SHP77 (cell line): ENCODE data around the gene KRT80.
A peak's percentile ranks its signal among the peaks of the same experiment; 100 is the strongest.
"Not testable (repeated sequence)": the region's sequence is repeated elsewhere in the genome, so short reads cannot be mapped to it uniquely, and the experiment has no call there.

Experiments
- DNase-seq, 2 experiments: peaks; one replicate each; lab custom pipeline; 2025; lab: John Stamatoyannopoulos, UW

KRT80 gene

DNA sequence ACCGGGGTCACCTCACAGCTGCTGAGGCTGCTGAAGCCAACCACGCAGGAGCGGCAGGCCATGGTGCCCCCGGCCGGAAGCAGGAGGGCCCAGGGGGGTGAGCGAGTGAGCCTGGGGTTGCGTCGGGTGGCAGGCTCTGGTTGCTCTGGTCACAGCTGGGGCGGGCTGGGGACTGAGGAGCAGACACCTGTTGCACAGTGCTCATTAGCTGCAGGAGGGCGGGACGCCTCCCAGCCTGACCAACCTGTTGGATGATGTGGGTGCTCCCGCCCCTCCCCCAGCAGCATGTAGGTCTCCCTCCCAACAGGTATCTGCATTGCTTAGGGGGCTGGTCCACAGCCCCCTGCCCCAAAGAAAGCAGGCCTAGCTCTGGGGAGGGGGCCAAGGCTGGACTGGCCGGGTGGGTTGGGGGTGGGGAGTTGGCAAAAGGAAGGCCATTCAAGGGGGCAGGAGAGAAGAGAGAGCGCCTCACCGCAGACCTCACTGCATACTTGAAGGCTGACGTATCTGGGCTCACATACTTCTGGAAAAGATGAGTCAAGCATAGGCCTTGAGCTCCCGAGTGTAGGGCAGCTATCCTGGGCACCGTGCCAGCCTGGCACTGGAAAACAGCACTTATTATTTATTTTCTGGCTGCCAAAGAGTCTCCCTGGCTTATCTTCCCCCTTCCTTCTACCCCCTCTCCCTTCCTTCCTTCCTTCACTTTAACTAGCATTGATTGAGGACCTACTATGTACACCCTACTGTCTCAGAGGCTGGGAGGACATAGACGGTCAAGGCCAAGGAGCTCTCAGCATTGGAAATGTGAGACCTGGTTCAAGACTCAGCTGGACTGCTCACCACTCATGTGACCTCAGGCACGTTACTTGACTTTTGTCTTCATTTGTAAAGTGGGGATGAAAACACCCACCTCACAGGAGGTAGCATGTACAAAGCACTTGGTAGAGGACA lies at the start of gene KRT80:
Gene KRT80, minus strand, starts transcription at position 174 of the 951 bp plus-strand sequence. Its CDS starts 112 bp downstream, at position 62.
- peak; percentile 53 to 72 for DNase-seq

DNA sequence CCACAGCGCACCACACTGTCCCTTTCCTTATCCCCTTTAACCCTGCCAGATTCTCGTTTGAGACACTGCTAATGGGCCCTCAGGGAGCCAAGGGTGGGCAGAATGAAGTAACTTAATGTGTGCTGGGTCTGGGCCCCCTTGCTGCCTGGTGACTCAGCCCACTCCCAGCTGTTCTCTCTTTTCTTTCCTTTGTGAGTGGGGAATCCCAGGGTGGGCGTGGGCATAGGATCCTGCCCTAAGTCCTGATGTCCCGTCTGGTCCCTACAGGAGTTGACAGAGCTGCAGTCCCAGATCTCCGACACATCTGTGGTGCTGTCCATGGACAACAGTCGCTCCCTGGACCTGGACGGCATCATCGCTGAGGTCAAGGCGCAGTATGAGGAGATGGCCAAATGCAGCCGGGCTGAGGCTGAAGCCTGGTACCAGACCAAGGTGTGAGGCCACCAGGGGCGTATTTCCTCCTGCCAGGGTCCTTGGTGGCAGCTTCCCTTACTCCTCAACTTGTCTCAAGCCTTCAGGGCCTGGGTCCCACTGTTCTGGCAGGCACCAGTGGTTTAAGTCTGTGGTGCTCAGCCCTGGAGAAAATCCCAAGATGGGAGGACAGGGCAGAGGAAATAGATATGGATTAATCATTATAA lies 49.5 kb upstream of the KRT80 start:
- no peak for DNase-seq

DNA sequence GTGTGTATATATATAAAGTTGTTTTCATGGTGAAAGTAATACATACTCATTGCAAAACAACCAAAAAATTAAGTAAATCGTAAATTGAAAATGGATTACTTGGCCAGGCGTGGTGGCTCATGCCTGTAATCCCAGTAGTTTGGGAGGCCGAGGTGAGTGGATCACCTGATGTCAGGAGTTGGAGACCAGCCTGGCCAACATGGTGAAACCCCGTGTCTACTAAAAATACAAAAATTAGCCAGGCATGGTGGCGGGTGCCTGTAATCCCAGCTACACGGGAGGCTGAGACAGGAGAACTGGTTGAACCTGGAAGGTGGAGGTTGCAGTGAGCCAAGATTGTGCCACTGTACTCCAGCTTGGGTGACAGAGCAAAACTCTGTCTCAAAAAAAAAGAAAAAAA lies 48.4 kb upstream of the KRT80 start:
- DNase-seq: not testable (repeated sequence)

DNA sequence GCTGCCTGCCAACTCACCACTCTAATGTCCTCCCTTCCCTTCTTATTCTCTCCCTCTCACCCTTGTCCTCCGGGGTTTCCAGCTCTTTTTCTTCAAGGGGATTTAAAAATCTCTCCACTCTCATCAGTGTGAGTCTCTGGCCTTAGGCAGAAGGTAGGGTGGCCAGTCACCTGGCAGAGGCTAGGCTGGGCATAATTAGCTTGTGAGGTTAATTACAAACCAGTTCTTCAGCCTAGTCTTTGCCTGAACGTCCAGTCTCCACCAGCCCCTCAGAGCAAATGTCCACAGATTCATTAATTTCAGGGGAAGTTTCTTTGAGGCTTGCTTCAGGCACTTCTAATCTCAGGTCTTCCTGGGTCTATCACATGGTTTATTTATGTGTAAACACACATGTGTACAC lies 48.0 kb upstream of the KRT80 start:
- DNase-seq: no peak

DNA sequence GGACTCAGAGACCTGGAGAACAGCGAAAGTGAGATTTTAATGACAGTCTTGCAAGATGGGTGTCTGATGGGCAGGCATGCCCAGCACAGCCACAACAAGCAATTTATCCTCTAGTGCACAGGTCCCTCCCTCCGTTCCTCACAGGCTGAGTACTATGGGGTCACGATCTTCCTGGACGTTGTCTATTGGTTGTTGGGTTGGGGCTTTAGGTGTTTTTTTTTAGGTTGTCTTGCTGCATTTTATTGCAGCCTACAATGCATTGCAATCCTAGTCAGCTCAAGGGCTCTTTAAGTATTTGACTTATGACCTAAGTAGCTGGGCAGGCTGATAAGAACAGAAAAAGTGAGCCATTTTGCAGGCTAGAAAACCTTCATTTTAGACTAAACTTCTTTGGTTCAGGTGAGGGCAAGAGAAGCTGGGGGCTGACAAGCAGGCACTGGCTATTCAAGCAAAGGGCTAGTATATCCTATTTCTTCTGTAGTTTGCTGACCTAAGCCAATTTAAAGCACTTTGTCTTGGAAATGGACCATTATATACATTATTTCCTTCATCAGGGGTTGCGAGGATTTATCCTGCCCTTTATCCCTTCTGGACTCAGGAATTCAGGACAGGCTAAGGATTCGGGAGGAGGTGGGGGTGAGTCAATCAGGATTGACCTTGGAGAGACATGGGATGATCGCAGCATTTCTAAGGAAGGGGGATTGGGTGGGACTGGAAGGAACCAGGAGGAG lies 47.3 kb upstream of the KRT80 start:
- no peak for DNase-seq

DNA sequence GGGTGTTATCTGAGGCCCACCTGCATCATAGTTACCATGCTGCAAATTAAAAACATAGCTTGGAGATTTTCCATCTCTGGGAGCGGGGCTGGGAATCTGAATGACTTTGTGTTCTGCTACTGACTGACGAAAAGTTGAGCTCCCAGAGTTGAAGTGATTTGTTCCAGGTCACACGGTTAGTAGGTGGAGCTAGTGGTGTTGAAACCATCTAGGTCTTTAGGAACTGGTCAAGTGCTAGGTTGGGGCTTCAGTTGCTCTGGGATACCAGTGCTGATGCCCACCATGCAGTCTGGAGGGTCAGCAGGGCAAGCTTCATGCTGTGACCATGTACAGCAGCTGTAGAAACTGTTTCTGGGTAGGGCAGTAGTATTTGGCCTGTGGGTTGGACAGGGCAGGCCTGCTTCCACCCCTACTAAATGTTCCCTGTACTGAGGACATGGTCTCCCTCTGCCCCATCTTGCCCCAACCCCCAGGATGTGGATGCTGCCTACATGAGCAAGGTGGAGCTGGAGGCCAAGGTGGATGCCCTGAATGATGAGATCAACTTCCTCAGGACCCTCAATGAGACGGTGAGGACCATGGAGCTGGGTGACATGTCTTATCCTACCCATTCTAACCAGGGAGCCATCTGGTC lies 46.5 kb upstream of the KRT80 start:
- no peak for DNase-seq

DNA sequence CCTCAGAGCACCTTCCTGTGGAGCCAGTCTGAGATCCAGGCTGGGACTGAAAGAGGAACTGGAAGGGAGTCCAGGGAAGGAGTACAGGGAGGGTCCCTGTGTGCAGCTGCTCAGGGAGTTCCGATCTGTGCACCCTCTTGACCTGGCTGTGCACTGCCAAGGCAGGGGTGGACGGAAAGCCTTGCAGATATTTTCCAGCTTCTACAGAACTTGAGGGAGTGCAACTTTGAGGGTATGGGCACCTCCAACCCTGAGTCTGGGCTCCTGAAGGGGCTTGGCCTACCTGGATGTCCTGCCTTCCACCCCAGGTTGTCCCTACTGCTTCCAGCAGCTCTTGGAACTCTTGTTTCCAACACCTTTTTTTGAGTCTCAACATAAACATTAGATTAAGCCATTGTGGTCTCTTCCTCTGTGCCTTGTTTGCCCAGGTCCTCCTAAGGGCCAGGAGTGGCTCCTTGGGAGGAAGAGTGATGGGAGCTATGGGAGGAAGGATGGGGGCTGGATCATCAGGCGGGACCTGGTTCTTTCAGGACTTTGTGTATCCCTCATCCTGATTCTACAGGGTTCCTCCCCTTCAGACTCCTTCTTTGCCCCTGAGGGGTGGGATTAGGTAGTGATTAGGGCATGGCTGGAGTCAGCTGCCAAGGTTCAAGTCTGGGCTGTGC lies 44.7 kb upstream of the KRT80 start:
- no peak for DNase-seq

DNA sequence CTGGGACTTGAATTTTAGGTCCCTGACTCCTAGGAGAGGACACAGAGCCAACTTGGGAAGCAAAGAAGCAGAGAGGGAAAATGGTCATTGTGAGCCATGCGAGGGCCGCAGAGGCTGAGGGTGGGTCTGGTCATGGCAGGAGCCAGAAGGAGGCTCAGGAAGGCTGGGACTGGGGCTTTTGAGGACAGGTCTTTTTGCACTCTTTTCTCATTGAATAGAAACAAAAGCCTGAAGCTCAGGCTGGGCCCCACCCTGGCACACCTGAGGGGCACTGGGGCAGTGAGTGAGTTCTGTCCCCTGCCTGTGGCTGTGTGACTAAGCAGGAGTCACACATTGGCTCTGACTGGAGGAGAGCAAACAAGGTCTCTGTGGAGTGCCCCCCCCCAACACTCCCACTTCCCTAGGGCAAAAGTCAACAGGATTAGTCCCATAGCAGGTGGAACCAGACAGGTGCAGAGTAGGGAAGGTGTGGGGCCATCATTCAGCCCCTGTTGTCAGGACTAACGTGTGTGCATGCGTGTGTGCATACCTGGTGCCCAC lies 44.1 kb upstream of the KRT80 start:
- peak; percentile 42 for DNase-seq

DNA sequence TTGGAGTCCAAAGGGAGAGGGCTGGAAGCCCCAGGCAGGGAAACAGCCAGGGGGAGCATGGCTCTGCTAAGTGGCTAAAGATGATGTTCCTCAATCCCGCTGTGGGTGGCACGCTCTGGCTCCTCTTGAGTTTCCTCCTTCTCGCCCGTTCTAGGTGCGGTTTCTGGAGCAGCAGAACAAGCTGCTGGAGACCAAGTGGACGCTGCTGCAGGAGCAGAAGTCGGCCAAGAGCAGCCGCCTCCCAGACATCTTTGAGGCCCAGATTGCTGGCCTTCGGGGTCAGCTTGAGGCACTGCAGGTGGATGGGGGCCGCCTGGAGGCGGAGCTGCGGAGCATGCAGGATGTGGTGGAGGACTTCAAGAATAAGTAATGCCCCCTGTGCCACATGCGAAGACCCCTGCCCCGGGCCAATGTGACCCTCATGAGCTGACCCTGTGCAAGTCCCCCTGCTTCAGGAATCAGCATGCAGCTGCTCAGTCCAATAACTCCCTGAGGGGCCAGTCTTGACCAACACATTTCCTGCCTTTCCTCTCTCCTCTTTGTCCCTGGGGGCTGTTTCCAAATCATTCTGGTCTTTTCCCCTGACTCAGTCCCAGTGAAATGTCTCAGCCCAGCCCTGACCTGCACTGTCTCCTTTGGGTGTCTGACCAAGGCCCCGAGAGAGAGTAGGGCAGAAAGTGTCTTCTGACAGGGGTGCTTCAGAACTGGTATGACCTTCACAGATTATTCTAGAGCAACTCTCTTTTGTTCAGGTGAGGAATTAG lies 43.4 kb upstream of the KRT80 start:
- DNase-seq: no peak

DNA sequence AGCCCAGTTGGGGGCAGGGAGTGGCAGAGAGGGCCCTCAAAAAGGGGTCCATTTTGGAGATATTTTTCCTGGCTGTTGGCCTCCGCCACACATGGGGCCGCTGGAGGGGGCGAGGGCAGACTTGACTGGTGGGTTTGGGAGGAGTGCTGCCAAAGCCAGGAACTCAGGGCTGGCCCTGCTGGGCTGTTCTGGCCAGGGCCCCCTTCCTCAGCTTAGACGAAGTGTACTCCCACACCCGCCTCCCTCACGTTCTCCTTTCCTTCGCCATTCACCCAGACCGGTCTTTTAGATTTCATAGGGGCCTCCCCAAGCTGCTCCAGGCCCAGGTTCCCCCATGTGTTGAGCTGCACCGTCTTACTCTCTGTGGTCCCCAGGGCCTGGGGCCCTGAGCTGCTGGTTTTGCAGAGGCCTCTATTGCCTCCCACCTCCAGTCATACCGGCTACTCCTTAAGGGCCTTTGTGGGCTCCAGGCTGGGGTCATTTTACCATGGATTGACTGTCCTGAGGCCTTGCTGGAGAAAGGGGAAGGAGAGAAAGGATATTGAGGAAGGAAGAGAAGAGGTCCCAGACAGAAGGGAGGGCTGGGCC lies 42.5 kb upstream of the KRT80 start:
- DNase-seq: no peak

DNA sequence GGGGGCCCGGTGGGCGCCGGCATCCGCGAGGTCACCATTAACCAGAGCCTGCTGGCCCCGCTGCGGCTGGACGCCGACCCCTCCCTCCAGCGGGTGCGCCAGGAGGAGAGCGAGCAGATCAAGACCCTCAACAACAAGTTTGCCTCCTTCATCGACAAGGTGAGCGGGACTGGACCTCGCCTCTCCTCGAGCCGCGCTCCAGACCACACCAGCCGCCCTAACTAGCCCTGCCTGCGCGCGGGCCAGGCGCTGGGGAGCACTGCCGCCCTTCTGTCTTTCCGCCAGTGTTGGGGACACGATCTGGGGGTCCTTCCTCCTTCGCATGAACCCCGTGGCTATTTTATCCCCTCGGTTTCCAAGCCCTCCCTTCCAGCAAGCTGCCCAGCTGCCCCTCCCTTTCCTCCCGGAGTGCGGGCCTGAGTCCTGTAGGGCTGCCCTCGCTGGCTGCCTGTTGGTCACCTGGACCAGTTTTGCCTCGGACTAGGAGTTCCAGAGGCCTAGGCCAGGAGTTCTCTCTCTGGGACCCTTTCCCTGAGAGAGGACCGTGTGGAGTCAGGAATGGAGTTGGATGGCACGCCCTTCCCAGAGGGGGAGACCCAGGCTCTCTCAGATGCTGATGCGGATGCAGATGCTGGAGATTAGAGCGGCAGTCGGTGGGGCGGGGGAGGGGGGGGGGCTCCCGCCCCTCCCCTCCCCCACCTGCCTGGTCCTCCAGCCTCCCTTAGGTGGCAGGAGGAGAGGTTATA lies 41.8 kb upstream of the KRT80 start:
- no peak for DNase-seq

DNA sequence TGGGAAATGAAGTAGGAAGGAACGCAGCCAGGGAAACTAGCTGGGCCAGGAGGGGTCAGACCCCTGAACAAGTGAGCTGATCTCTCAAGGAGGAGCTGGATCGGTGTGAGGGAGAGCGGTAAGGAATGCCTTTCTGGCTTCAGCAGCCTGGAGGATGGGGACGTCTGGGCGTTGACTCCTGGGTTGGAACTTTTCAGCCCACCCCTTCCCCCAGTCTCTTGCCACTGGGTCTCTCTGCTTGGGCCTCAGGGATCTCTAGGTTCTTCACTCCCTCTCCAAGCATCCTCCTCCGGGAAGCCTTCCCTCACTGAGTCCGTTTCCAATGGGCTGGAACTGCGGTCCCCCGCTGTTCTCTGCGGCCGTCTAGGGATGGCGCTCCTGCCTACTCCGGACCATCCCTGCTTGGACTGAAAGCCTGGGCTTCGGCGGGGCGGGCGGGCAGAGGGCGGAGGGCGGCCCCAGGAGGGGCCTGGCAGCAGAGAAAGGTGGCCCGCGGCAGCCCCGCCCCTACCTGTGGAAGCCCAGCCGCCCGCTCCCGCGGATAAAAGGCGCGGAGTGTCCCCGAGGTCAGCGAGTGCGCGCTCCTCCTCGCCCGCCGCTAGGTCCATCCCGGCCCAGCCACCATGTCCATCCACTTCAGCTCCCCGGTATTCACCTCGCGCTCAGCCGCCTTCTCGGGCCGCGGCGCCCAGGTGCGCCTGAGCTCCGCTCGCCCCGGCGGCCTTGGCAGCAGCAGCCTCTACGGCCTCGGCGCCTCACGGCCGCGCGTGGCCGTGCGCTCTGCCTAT lies 41.1 kb upstream of the KRT80 start, which contains the start of gene KRT7:
Gene KRT7, plus strand, starts transcription at position 570 of the 788 bp plus-strand sequence. Its CDS starts 54 bp downstream, at position 624.
- no peak for DNase-seq

DNA sequence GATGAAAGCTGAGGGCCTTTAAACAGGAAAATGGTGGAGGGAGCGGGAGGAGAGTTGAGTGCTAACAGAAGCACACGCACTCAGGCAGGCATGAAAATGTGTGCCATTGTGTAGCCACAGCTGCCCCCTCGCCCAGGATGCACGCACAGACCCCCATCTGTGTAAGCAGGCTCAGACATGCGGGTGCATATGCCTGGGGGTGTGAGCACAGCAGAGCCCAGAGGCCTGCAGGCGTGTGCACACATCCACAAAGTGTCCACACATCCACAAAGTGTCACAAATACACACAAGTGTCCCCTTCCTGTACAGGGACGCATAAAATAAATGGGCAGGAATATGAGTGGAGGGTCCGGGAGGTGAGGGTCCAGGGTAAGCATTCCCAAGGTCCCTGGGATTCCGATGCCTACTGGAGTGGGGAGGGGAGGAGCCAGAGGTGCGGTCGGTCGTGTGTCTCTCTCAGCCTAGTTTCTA lies 40.4 kb upstream of the KRT80 start:
- no peak for DNase-seq

DNA sequence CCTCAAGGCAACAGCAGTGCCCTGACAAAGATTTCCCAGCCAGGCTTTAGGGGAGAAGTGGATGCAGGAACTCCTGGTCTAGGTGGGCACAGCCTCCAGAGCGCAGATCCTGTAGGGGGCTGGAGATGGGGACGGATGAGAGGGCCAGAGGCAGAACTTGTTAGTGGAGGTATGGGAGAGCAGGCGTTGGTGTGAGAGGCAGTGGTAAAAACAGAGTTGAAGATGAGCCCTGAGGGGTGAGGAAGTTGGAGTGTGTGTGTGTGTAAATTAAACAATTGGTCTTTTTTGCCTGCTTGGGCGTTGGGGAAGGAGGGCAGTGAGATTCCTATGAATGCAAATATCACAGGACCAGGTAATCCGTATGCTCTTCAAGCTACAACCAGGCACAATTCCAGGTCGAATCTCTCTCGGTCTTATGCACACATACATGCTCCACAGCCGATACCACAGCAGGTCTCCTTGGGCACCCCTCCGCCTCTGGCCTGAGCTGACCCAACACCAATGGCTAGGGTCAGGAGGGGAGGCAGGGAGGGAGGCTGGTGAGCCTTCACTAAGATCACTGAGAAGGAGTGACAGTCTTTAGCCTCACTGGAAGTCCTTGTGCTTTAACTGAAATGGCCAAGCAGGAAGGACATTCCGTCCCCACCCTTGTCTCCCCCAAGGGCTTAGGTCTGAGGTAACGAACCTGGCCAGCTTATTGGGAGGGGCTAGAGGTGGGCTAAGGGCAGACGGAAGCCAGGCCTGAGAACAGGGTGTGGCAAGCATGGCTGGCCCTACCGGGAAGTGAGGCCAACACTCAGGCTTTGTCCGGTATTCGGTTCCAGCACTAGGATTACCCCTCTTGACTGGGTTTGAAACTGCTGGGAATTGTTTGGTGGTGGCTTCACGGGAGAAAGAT lies 39.7 kb upstream of the KRT80 start:
- no peak for DNase-seq

DNA sequence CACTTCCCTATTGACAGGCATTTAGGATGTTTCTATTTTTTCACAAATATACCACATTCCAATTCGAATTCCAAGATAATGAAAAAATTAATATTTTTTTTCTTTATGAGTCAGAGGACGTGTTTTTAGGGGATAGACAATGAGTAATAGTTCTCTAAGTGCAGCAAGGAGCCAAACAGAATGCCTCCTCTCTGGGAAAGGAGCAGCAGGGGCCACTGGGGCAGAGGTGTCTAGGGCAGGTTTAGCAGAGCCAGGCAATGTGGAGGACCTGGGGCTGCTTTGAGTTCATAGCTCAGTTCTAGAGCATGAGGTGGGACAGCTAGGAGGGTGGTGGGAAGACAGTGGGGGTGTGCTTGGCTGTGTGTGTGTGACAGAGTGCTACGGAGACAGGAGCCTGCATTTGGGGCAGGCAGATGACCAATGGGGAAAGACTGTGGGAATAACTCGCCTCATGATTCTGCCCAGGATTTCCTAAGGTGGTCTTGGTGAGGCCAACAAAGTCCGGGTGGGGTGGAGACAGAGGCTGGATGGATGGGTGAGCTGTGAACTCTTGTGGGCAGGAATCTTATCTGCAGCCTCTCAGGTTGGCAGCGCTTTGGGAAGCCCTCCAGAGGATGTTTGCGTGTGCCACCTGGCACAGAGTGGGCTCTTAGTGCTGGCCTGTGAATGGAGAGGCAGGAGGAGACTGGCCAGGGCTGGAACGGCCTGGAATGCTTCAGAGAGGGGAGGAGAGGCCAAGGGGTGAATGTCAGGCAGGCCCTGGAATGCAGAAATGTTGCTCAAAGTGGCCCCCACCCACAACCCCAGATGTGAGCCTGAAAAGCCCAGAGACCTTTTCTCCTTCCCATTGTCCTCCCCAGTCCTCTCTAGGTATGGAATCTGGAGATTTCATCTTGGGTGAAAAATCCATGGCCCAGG lies 38.8 kb upstream of the KRT80 start:
- no peak for DNase-seq

DNA sequence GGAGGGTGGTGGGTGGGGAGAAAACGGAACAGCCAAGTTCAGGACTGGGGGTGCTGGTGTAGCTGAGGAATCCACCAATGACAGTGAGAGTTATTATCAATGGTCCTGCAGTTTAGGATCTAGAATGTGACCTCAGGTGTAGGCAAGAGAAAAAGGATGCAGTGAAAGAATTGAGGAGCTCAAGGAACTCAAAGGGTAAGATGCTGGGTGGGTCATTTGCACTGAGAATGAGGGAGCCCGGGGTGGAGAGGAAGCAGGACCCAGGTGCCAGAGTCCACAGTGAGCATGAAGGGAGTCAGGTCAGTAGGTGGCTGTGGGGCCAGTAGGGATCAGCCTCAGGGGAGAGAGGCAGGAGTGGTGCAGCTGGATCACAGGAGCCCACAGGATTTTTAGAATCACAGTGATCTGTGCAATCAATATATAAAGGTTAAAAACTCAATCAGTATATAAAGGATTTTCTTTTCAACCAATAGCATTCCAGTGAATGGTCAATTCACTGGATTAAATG lies 38.1 kb upstream of the KRT80 start:
- DNase-seq: no peak
